ENCODE data around the gene PDAP1. TPM values are rescaled to one million over a fixed set of nuclear protein-coding genes. Genes with fewer than 3 reads are reported as not detected.
A peak's percentile ranks its signal among the peaks of the same experiment; 100 is the strongest.

Gene PDAP1
- total and polyA plus RNA-seq, 9 of the 15 experiments (the other 6 are each of a cell fraction or from before 2014, with no cell fraction given), result 10.2 to 315 (median 129) TPM

GRCh38 chr7:99374111-99375064 is 34.0 kb downstream of the PDAP1 start, which contains the start of gene ARPC1B (continued):
- TF ChIP-seq ZNF277 (CRISPR knock-in tag; IDR thresholded peaks at IDR 0.05; ENCODE audit: borderline replicate concordance) (no peak), AFF1 (IDR thresholded peaks at IDR 0.05; ENCODE audit: low read depth in 1 of 2, partially characterized antibody in 2 of 2) (no peak), ASH1L (IDR thresholded peaks at IDR 0.05; ENCODE audit: borderline replicate concordance, low read depth, partially characterized antibody) (no peak), POLR2B (IDR thresholded peaks at IDR 0.05; ENCODE audit: low read depth, partially characterized antibody) (peak; percentile 83), ADNP (tag; IDR thresholded peaks at IDR 0.05) (no peak), E2F8 (IDR thresholded peaks at IDR 0.05; ENCODE audit: low read depth, partially characterized antibody) (no peak), HMG20A (CRISPR knock-in tag; conservative IDR thresholded peaks at IDR 0.05) (no peak), SMARCE1 (IDR thresholded peaks at IDR 0.05) (no peak), STAT5B (CRISPR knock-in tag; IDR thresholded peaks at IDR 0.05) (no peak), HOMEZ (CRISPR knock-in tag; IDR thresholded peaks at IDR 0.05) (no peak), DIDO1 (tag; IDR thresholded peaks at IDR 0.05; ENCODE audit: low read depth) (no peak), NKRF (IDR thresholded peaks at IDR 0.05; ENCODE audit: borderline replicate concordance) (peak; percentile 16; the same call in 1 of the 2 replicates), POLR2H (tag; IDR thresholded peaks at IDR 0.05; ENCODE audit: low read depth) (peak; percentile 76)

Measured in K562 (cell line).